Neural progenitor cell (in vitro differentiated cells): ENCODE measurements around the gene ERMAP.

ENCODE experiments used
- CTCF ChIP-seq: fragments of 200-600 bp; sonication (generic); IDR thresholded peaks from 2 replicates; pipeline ENCODE4 v1.5.1; 2017; ENCODE audit warnings: antibody characterized with exemption, mild to moderate bottlenecking
- EZH2 ChIP-seq: fragments of 200-600 bp; sonication (generic); IDR thresholded peaks from 2 replicates; pipeline ENCODE4 v1.6.1; 2017; ENCODE audit warnings: antibody characterized with exemption, mild to moderate bottlenecking, moderate library complexity
- EZH2phosphoT487 ChIP-seq: fragments of 200-600 bp; sonication (generic); IDR thresholded peaks from 2 replicates; pipeline ENCODE4 v1.6.1; 2017; ENCODE audit warnings: antibody characterized with exemption

GRCh38 chr1:42784946-42785693, 31.8 kb upstream of the ERMAP start, which contains the start of gene TMEM269:
- TF ChIP-seq CTCF (no peak), EZH2phosphoT487 (no peak), EZH2 (no peak)
